GM19328 (cell line): ENCODE measurements around the gene EXTL2.
A peak's percentile ranks its signal among the peaks of the same experiment; 100 is the strongest.
"Not testable (repeated sequence)": the region's sequence is repeated elsewhere in the genome, so short reads cannot be mapped to it uniquely, and the experiment has no call there.

ENCODE experiments used
- ATAC-seq: cut with Tn5 transposase; IDR thresholded peaks from one replicate; pipeline ENCODE4 v1.9.1; 2021; ENCODE audit warnings: mild to moderate bottlenecking, moderate library complexity; ENCODE audit not compliant: unreplicated experiment

The EXTL2 gene, protein sequence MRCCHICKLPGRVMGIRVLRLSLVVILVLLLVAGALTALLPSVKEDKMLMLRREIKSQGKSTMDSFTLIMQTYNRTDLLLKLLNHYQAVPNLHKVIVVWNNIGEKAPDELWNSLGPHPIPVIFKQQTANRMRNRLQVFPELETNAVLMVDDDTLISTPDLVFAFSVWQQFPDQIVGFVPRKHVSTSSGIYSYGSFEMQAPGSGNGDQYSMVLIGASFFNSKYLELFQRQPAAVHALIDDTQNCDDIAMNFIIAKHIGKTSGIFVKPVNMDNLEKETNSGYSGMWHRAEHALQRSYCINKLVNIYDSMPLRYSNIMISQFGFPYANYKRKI

DNA sequence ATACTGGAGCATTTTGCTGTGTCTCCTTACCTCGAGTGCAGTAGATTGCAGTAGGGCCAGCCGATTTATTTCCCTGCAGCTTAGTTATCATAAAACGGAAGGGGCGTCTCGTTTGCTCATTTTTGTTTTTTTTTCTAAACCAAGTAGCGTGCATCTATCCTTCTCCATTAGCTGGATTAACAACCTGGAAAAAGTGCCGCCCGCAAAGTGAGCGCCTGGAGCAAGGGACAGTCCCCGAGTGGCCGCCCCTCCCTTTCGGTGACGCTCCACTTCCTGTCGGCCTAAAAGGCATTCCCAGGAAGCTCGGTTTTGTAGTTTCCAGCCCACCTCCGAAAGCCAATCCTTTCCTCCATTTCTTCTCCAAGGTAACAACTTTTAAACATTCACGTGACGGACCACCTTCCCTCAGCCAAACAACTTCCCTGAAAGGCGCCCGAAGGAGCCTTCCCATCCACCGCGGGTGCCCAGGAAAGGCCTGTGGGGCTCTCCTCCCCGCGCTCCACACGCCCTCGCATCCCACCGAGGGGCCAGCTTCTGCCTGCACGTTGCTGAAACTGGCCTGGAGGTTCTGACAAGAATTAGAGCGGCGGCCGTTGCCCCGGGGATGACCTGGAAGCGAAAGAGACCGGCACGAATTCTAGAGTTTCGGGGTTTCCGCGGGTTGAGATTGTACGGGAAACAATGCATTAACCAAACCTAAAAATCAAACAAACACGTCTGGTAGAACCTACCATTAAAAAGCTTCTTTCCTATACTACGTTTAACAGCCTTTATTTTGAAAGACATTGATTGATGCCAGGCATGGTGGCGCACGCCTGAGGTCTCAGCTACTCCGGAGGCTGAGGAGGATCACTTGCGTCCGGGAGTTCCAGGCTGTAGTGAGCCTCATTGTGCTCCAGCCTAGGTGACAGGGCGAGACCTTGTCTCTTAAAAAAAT lies at the start of gene EXTL2:
Gene EXTL2, minus strand, starts transcription at position 240 of the 937 bp plus-strand sequence. CDS start 6,085 bp downstream, outside the sequence.
- peak; percentile 38 for ATAC-seq

DNA sequence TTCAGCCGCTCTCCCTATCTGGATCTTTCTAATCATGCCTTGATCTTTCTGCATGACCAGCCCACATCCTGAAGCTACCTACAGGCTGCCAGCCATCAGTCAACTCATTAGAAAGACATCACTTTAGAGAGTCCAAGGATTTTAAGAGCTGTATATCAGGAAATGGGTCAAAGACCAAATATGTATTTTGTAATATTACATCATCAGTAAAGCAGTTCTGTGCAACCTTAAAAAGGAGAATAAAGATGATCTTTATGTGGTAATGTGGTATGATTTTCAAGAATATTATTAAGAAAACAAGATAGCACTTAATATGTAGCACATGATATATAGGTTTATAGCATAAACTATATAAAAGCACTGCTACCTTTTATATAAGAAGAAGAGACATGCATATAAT lies 48.9 kb upstream of the EXTL2 start:
- ATAC-seq, result no peak

DNA sequence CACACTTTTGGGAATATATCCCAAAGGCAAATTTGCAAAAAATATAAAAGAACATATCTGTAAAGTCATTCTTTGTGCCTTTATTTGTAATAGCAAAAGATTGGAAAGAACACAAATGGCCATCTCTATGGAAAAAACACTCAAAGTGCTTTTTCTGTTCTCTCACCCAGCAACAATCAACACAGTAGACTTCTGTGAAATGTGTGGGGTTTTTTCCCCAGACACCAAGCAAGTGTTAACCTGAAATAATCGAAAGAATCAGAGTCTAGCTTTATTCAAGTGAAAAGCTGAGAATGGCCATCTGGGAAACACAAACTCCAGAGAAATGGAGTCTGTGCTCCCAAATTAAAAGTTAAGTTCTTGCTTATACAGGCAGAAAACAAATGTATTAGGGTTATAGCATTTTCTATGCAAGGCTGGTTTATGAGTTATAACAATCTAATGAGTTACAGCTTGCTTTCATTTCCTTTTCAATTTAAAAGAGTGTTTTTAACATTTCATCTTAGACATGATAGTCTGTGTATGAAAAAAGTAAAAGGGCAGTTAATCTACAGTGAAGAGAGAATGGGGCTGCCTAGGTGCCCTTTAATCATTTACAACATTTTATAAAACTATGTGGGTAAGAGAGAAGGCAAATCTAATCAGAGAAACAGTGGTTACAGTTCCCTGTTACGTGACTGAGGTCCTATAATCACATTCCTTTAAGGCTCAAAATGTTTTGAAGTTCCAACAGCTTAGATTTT lies 47.8 kb upstream of the EXTL2 start:
- ATAC-seq, result no peak

DNA sequence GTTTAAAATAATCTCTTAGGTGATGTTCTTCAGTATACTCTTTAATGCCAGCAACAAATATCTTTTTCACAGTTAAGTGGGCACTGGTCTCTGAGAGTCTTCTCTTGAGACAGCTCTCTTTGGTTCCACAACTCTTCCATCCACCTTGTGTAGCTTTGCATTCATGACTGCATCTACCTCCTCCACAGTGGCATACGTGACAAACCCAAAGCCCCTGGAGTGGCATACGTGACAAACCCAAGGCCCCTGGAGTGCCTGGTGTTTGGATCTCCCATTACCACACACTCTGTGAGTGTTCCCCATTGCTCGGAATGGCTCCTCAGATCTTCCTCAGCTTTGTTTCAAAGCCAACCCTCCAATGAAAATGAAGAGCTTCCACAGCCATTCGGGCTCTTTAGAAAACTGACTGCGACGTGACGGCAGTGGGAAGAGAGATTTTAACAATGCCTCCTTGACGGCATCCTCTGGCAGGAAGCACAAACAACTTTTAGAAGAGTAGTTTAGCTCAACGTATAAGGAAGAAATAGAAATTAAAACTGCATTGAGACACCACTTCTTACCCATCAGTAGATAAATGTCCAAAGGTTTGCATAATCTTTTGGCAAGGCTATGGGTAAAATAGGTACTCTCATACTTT lies 47.1 kb upstream of the EXTL2 start:
- ATAC-seq, result no peak

DNA sequence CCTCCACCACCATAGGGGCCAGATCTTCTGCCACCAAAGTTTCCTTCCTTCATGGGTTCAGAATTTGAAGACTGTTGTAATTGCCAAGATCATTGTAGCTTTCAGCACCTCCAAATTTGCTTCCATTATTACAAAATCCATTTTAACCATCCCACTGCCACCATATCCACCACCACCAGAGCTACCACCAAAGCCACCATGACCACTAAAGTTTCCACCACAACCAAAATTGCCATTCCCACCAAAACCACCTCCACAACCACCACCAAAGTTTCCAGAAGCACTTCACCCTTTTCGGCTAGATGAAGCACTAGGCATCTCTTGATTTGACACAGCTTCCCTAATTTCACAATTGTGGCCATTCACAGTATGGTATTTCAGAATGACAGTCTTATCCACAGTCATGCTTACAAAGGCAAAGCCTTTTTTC lies 46.5 kb upstream of the EXTL2 start:
- ATAC-seq, result no peak

DNA sequence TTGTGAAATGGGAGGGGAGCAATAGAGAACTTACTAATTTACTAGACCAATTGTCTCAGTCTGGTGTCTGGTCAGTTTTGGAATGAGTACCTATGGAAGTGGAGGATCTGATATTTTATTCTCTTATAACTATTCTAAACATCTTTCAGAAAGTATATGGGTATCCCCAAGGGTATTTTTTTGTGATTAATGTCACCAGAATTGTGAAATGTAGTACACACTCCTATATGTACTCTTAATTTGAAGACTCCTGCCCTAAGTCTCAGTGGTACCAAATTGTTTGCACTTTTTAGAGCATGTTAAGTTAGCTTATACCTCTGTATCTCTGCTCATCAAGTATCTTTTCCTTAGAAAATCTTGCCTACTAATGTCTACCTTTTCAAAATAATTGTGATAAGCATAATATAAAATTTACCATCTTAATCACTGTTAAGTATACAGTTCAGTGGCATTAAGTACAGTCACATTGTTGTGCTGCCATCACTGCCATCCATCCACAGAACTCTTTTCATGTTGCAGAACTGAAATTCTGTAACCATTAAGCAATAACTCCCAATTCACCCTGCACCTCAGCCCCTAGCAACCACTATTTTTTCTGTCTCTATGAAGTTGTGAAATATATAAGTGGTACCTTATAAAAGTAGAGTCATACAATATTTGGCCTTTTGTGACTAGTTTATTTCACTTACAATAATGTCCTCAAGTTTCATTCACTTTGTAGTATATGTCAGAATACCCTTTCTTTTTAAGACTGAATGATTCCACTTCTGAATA lies 41.7 kb upstream of the EXTL2 start:
- ATAC-seq, result no peak

DNA sequence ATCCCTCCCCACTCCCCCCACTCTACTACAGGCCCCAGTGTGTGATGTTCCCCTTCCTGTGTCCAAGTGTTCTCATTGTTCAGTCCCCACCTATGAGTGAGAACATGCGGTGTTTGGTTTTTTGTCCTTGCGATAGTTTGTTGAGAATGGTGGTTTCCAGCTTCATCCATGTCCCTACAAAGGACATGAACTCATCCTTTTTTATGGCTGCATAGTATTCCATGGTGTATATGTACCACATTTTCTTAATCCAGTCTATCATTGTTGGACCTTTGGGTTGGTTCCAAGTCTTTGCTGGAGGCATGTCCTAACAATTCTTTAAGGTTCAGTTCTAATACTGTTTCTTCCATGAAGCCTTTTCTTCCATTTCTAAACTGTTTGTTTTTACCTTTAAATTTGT lies 38.9 kb upstream of the EXTL2 start:
- ATAC-seq, result not testable (repeated sequence)

DNA sequence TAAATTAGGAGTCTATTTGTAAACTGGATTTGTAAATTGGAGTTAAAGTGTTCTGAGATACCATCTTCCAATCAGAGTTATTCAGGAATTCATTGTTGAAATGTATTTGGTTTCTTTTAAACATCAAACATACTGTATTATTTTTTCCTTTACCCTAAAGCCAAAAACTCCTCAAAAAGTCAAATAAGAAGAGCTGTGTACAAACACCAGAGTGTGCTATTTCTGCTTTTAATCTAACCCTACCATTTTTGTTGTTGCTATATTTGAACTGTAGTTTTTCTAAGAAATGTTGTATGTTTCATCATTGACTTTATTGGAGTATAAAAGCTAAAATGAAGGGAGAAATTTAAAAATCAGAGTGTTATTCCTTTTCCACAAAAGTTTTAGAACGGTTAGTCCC lies 37.1 kb upstream of the EXTL2 start:
- ATAC-seq, result no peak

DNA sequence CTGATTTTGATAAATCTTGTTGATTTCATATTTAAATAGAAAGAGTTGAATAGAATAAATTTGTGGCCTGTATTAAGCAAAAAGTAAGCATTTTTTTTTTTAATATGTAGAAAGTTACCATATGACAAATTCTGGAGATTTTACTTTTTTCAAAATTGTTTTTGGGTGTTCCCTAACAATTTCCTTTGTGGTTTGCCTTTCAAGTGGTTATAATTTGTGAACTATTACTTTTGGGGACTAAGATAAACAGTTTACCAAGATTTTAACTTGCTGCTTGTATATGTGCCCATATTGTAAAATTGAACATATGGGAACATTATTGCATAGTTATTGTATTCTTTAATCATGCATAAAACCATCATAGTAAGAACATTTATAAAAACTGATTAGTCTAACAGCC lies 35.9 kb upstream of the EXTL2 start:
- ATAC-seq, result no peak

DNA sequence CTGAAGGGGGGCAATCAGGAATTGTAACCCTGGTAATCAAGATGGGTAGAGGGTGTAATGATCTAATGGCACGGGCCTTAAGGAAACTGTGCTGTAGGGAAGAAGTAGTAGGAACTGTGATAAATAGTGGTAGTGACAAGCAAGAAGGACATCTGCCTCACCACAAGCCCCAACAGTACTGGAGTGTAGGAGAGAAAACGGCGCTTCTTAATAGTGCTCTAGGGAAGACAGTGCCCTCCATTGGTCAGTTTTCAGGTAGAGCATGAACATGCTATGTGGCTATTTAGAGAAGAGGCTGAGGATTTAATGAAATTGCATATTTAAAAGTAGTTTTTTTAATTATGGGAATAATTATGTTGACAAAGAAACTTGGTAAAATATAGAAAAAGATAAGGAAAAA lies 33.5 kb upstream of the EXTL2 start:
- no peak for ATAC-seq

DNA sequence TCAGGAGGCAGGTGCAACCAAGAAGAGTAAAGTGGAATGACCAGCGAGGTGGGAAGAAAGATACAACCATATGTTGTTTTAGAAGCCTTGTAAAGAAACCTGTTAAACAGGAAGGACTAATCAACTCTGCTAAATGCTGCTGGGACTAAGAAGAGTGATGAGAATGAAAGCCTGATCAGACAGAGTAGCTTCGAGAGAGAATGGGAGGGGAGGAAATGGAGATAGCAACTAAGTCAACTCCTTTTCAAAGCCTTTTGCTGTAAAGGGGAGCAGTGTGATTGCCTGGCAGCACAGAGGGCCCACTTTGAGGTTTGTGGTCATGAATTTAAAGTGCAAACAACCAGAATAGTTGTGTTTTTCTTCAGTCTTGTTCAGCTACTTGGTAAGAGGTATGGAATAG lies 32.6 kb upstream of the EXTL2 start:
- no peak for ATAC-seq

DNA sequence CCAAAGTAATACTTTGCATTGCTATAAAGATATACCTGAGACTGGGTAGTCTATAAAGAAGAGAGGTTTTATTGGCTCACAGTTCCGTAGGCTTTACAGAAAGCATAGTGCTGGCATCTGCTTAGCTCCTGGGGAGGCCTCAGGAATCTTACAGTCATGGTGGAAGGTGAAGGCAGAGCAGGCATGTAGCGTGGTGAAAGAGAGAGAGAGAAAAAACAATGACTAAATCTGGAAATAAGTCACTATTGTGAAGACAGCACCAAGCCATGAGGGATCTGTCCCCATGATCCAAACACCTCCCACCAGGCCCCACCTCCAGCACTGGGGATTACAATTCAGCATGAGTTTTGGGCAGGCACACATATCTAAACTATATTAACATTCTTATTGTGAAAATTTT lies 31.6 kb upstream of the EXTL2 start:
- no peak for ATAC-seq

DNA sequence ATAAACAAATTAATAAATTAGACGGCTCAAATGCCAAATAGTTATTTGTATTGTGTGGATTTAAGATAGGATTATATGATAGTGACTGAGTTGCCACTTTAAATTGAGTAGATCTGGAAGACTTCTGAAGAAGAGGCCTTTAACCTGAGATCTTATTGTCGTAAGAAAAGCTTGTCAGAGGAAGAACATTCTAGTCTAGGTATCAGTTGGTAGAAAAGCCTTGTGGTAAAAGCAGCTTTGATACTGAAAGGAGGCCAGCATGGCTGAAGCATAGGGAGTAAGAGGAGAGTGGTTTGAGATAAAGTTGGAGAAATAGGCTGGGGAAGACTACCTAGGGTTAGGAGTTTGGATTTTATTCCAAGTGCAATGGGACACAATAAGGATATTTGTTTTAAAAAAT lies 30.3 kb upstream of the EXTL2 start:
- ATAC-seq, result no peak

DNA sequence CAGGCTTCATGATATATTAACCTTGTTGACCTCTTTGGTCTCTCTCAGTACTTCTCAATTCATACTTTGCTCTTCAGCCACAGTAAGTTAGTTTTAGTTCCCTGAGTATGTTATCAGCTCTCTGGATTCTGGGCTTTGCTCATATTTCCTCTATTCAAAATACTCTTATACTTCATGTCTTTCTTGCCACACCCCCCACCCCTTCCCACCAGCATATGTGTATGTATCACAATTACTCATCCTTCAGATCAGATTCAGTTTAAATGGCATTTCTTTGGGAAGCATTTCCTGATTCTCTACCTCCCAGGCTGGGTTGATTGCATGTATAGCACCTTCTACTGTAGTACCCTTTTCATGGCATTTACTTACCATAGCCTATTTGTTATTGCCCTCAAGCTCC lies 29.6 kb upstream of the EXTL2 start:
- no peak for ATAC-seq

DNA sequence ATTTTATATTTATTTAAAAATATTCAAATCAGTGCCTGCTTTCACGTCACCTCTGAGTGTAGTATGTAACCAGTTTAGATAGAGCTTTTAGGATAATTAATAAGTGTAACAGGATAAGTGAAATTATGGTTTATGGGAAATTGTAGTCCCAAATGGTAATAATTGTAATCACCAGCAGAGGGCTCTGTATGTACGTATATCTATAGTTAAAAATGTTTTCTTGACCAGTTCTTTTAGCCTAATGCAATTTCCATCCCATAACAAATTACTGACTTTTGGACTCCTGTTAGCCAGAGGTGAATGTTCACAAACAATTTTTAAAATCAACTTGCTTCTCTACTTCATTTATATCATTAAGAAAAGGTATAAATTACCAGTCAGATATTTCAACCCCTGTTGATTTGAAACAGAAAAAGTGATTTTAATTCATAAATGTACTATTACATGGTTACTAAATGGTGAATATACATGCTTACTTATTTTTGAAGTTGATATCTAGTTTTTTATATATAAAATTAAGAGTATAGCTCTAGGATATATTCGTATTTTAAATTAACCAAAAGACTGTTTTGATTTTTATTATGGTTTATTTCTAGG lies 26.6 kb upstream of the EXTL2 start:
- no peak for ATAC-seq

DNA sequence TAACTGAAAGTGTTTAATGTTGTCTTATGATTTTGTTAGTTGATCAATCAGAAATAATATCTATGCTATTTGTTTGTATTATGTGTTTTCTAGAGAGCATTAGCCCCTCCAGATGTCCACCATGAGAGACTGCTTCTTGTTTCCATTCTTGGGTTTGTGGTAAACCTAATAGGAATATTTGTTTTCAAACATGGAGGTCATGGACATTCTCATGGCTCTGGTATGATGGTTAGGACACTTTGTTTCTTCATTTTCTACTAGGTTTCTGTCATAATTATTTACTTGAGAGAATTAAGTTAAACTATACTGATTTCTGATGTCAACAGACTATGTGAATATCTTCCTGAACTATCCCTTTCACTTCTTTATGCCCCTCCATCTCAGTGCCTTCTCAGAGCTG lies 17.4 kb upstream of the EXTL2 start:
- ATAC-seq, result no peak

DNA sequence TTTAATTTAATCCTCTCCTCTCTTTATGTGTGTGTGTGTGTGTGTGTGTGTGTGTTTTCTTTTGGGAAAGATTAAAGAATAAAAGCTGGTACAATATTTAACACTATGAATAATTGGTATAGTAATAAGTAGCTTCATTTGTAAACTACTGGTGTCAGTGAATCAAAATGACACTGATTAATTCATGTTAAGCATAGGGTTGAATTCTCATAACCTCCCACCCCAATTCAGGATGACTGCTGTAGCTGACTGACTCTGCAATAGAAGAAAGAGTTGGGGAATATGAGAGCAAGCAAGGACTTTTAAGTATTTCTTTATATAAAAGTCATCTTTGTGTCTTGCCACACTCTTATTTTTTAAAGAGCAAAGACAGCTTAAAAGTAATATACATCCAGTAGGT lies 14.4 kb upstream of the EXTL2 start:
- ATAC-seq, result no peak

DNA sequence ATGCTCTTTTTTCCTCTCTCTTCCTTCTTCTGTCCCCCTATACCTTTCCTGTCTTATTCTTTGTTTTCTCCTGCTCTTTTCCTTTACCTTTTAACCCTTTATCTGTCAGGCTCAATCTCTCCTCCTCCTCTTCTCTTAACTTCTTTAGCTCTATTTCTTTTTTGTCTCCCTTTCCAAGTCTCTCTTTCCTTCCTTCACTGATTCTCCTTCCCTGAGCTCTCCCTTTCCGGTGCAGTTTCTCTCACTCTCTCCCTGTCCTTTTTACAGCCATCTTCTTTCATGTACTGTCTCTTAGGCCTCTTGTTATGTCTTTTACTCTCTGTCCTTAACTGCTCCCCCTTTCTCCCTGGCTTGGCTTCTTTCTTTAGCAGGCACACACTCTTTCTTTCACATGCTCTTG lies 13.2 kb upstream of the EXTL2 start:
- ATAC-seq, result no peak

DNA sequence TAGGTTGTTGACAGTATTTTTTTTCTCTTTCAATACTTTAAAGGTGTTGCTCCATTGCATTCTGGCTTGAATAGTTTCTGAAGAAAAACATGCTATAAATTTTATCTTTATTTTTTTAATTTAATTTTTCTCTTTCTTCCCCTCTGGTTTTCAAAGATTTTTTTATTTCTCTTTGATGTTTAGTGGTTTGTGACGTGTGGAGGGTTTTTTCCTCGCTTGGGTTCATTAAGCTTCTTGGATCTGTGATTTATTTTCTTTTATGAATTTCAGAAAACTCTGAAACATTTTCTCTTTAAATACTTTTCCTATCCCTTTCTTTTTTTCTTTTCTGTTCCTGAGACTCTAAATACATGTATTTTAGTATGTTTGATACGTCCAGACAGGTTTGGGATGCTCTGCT lies 10.5 kb upstream of the EXTL2 start:
- ATAC-seq, result no peak

DNA sequence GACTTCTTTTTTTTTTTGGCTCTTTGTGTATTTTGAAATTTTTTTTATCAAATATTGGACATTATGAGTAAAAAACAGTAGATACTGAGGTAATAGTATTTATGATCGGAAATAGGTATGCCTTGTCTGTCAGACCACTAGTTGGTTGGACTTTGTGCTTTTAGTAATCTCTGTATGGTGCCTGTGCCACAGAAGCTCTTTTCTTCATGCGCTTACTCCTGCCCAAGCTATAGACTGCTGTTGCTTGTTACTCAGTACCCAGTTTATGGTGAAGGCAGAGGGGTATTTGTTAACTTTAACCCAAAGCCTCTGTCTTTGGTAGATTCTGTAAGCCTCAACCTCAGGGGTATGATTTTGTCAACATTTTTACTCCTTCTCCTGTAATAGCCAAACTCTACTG lies 9.9 kb upstream of the EXTL2 start:
- no peak for ATAC-seq
